ENCODE measurements around the gene BPIFB2. TPM values are rescaled to one million over a fixed set of nuclear protein-coding genes. Genes with fewer than 3 reads are reported as not detected.

The BPIFB2 gene
- total RNA-seq, 1 donor from 2014 or later = not detected

DNA sequence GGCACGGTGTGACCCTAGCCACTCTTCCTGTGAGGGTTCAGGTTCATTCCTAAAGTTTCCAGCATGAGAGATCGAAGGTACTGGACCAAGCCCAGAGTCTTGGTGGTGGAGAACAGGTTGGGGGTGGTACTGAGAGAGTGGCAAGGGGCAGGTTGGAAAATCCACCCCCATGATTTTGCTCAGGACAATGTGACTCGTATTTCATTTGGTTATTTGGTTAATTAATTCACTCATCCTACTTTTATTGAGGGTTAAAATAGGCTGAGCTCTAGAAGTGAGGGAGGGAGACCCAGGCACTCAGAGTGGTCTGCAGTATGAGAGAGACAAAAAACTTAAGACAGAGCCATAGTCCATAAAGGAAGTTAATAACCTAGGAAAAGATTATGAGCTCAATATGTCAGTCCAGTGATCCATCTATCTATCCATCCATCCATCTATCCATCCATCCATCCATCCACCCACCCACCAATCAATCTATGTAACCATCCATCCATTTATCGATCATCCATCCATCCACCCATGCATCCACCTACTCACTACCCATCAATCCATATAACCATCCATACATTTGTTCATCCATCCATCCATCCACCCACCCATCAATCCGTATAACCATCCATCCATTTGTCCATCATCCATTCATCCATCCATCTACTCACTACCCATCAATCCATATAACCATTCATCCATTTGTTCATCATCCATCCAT is 17.3 kb downstream of the BPIFB2 start:
- H3K36me3 ChIP-seq = no peaks in the 10 kb centered on the region
- DNase-seq (no peak), ATAC-seq (no peak)
- no peak overlapping the region for H3K4me3 ChIP-seq
- intact Hi-C loops (cut with DNase I) = no loop called here
- H3K9me3 ChIP-seq = no peaks in the 10 kb centered on the region
- TF ChIP-seq, protein P1, sequence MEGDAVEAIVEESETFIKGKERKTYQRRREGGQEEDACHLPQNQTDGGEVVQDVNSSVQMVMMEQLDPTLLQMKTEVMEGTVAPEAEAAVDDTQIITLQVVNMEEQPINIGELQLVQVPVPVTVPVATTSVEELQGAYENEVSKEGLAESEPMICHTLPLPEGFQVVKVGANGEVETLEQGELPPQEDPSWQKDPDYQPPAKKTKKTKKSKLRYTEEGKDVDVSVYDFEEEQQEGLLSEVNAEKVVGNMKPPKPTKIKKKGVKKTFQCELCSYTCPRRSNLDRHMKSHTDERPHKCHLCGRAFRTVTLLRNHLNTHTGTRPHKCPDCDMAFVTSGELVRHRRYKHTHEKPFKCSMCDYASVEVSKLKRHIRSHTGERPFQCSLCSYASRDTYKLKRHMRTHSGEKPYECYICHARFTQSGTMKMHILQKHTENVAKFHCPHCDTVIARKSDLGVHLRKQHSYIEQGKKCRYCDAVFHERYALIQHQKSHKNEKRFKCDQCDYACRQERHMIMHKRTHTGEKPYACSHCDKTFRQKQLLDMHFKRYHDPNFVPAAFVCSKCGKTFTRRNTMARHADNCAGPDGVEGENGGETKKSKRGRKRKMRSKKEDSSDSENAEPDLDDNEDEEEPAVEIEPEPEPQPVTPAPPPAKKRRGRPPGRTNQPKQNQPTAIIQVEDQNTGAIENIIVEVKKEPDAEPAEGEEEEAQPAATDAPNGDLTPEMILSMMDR (IDR thresholded peaks at IDR 0.05) = no peak
- H3K4me1 ChIP-seq = no peaks in the 10 kb centered on the region
- H3K27me3 ChIP-seq = no peaks in the 10 kb centered on the region
- no peak overlapping the region for H3K27ac ChIP-seq

DNA sequence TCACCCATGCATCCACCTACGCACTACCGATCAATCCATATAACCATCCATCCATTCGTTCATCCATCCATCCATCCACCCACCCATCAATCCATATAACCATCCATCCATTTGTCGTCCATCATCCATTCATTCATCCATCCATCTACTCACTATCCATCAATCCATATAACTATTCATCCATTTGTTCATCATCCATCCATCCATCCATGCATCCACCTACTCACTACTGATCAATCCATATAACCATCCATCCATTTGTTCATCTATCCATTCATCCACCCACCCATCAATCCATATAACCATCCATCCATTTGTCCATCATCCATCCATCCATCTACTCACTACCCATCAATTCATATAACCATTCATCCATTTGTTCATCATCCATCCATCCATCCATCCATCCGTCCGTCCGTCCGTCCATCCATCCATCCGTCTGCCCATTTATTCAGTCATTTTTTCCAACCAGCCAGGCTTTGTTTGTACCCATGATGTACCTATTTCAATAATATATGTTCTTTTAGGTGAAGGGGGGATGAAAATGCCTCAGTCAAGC is 17.9 kb downstream of the BPIFB2 start:
- intact Hi-C loops (cut with DNase I) = no loop called here
- TF ChIP-seq, protein P1 (IDR thresholded peaks at IDR 0.05) = no peak
- Histone ChIP-seq H3K4me1 (no peaks in the 10 kb centered on the region), H3K9me3 (no peaks in the 10 kb centered on the region), H3K27ac (no peak overlapping the region), H3K36me3 (no peaks in the 10 kb centered on the region), H3K4me3 (no peak overlapping the region), H3K27me3 (no peaks in the 10 kb centered on the region)
- ATAC-seq (no peak), DNase-seq (no peak)

DNA sequence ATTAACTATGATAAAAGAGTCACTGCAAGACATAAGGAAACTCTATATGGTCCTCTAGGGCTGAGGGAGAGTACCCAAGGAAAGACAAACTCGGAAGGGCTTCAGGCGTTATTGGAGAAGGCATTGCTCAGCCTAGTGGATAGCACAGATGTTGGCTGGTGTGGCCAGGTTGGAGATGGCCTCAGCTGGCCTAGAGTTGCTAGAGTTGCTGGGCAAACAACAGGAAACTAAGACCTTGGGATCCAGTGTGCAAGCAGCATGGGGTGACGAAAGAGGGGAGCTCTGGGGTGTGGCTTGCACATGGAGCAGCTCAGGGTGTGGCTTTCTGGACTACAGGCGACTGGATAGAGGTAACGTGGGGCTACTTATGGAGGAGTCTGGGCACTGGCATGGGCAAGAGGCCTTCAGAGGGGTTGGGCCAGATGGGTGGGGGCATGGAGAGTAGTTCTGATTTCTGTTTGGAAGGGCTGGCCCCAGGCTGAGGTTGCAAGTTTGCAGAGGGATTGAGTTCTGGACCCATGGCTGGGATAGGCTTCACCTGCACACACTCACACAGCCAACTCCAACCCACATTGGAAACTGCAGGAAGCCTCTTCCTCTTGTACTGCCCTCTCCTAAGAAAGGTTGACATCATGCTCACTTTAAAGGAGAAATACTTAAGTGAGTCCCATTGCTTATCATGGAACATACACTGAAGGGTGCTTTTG is 18.7 kb downstream of the BPIFB2 start:
- H3K4me3 ChIP-seq = no peak overlapping the region
- DNase-seq (no peak), ATAC-seq (no peak)
- H3K27ac ChIP-seq = no peak overlapping the region
- H3K36me3 ChIP-seq = no peaks in the 10 kb centered on the region
- H3K4me1 ChIP-seq = no peaks in the 10 kb centered on the region
- no peaks in the 10 kb centered on the region for H3K27me3 ChIP-seq
- TF ChIP-seq, protein P1 (IDR thresholded peaks at IDR 0.05) = no peak
- no peaks in the 10 kb centered on the region for H3K9me3 ChIP-seq
- intact Hi-C loops (cut with DNase I) = no loop called here

DNA sequence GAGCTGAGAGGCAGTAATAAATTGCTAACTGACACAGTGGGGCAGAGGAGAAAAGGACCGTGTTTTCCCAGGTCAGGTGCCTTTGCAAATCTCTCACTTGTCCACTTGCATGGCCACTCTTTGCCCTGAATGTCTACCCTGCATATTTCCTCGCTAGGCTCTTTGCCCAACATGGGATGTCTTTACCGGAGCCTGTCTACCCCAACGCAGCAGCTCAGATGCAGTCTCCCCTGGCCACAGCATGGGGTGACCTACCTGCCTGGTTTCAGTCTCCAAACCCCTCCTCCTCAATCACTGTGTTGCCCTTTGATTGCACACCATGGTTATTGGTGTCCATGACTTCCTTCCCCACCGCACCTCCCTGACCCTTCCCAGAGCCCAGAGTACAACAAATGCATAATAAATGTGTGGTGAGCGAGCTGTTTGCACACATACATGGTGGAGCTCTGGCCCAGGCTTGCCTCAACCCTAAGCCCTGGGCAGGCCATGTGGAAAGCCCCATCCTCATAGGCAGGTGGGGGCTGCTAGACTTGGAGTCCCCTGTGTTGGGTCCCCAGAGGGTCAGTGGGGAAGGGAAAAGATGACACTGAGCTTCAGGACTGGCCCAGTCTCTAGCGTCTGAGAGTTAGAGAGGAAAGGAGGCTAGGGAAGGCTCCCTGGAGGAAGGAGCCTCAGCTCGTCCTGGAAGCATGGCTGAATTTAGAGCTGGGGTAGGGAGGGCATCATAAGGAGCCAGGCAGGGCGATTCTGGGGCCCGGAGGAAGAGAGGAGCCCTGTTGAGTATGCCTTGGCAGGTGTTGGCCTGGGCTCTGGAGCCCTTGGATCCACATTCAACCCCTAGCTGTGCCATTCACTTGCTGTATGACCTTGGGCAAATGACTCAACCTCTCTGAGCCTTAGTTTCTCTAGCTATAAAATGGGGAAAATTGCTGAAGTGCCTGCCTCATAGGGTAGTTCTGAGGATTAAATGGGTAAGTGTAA is 19.6 kb downstream of the BPIFB2 start:
- Histone ChIP-seq H3K9me3 (no peaks in the 10 kb centered on the region), H3K4me3 (no peak overlapping the region), H3K27me3 (no peaks in the 10 kb centered on the region), H3K27ac (no peak overlapping the region), H3K36me3 (no peaks in the 10 kb centered on the region), H3K4me1 (no peaks in the 10 kb centered on the region)
- intact Hi-C loops (cut with DNase I) = no loop called here
- TF ChIP-seq, protein P1 (IDR thresholded peaks at IDR 0.05) = no peak
- DNase-seq (no peak), ATAC-seq (no peak)
